H1 (cell line): Measurements from ENCODE around the gene DAPK1.

Experiments
- CREB1 ChIP-seq: IDR thresholded peaks from 2 replicates; pipeline ENCODE4 v1.6.1; 2012; ENCODE audit warnings: inconsistent platforms
- CTCF ChIP-seq, 3 experiments: IDR thresholded peaks; 1 replicate in 2 of 3; 2 replicates in 1 of 3; pipeline versions ENCODE4 v1.5.1 to v1.6.1; 2011; ENCODE audit warnings: low read length in 3 of 3, mild to moderate bottlenecking in 3 of 3, inconsistent platforms in 2 of 3, low read depth in 1 of 3, moderate library complexity in 1 of 3; ENCODE audit not compliant: insufficient read depth in 1 of 3; ENCODE audit errors: control extremely low read depth in 1 of 3
- MAFK ChIP-seq: IDR thresholded peaks from 2 replicates; pipeline ENCODE4 v1.6.1; 2012; ENCODE audit warnings: low read depth, mild to moderate bottlenecking, improper control_type of control experiment, low read length
- PHF8 ChIP-seq: fragments of 200-600 bp; sonication (generic); conservative IDR thresholded peaks from 2 replicates; pipeline ENCODE4 v1.7.1; 2012; ENCODE audit warnings: low read depth, mild to moderate bottlenecking, inconsistent platforms, low read length, moderate library complexity
- SIN3A ChIP-seq, 2 experiments: IDR thresholded peaks in 1 of 2; conservative IDR thresholded peaks in 1 of 2; 2 replicates each; pipeline ENCODE4 v1.6.1; 2011 to 2012; ENCODE audit warnings: low read length in 2 of 2, improper control_type of control experiment in 1 of 2, low read depth in 1 of 2, mild to moderate bottlenecking in 1 of 2
- SUZ12 ChIP-seq: fragments of 200-600 bp; sonication (generic); IDR thresholded peaks from 2 replicates; pipeline ENCODE4 v1.6.1; 2012; ENCODE audit warnings: mild to moderate bottlenecking, inconsistent platforms, low read length, moderate library complexity, mixed read lengths

- no peak for TF ChIP-seq CREB1
- no peak for TF ChIP-seq CTCF (IDR thresholded peaks at IDR 0.05; ENCODE audit: control extremely low read depth in 1 of 3, insufficient read depth in 1 of 3, low read depth in 1 of 3, low read length in 3 of 3)
- TF ChIP-seq SUZ12: no peak
- TF ChIP-seq SIN3A (conservative IDR thresholded peaks at IDR 0.05 in 1 of 2, IDR thresholded peaks at IDR 0.05 in 1 of 2; ENCODE audit: low read depth in 1 of 2, low read length in 2 of 2): no peak
- no peak for TF ChIP-seq MAFK
- TF ChIP-seq PHF8: no peak
These were observed 206.1 kb downstream of the DAPK1 start for GRCh38 chr9:87703636-87704276.
